Glomerular endothelial cell (primary cell): Measurements from ENCODE around the gene USP25. TPM values are rescaled to one million over a fixed set of nuclear protein-coding genes. Genes with fewer than 3 reads are reported as not detected.

Experiments
- DNase-seq: peaks from one replicate; pipeline ENCODE4 v3.0.0-alpha.2; 2011; ENCODE audit warnings: low read depth, low spot score; ENCODE audit errors: extremely low read depth
- total RNA-seq: library from RNA; depleted of rRNA; stranded (reverse); fragments of >200 nt; gene quantifications from 2 replicates; pipeline ENCODE4 v1.2.3, GENCODE V29; 2015

Gene USP25
- total RNA-seq, 1 donor from 2014 or later = 52.9 TPM

- DNase-seq = no peak
Measured at GRCh38 chr21:15763359-15763758, 33.6 kb downstream of the USP25 start.

DNA sequence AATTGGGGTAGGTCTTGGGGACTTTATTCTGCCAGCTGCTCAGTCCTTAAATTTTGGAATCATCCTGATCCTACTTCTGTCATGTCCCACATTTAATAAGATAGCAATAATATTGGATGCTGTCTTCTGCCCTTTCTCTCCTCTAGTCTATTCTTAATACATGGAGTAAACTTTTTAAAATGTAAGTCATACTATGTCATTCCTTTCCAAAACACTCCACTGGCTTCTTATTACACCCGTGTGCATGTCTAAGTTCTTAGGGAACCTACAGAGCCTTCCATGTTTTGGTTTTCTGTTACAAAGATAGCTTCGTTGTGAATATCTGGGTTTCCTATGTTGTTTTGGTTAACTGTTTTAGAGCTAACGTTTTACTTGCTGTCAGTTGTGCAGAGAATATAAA lies 35.1 kb downstream of the USP25 start:
- no peak for DNase-seq

DNA sequence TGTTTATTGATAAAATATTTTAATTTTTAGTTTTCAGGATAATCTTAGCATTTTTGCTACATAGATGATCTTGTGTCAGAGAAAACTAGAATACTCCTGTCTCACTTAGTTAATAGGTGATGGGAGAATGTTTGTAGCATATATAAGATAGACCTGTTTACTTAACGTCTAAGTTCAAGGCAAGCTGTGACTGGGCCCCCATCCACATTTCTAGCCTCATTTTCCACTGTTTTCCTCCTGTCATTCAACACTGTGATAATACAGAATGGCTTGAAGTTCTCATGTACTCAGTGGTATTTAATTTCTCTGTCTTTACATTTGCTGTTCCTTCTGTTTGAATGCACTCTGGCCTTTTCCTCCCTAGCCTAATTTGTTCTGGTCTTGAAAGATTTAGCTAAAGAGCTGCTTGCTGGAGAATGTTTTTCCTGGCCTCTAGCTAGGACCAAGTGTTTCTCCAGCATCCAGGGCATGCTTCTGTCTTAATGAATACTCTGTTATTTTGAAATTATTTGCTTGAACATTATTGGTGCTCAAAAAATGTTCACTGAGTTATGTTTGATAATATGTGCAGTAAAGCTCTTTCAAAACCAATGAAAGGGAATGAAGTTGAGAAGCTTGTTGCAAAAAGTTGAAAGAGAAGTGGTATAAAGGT lies 37.3 kb downstream of the USP25 start:
- DNase-seq = no peak

- DNase-seq = no peak
Measured at GRCh38 chr21:15768045-15768601, 38.3 kb downstream of the USP25 start.

DNA sequence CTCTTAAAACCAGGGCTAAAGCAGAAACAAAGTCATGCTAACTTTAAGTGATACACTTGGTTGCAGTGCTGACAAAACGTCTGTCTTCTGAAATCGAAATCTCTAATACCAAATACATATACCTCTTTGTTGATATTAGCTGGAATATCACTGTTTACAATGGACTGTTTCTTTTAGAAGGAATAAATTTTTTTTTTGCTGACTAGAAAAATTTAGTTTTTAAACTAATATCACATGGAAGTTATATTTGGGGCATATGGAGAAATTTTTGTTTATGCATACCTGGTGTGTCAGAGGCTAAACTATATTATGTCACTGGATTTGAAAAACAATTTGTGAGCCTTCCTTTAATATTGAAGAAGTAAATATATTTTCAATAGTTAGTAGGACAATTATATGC lies 39.1 kb downstream of the USP25 start:
- no peak for DNase-seq

- DNase-seq = no peak
Measured at GRCh38 chr21:15771311-15771710, 41.5 kb downstream of the USP25 start.

DNA sequence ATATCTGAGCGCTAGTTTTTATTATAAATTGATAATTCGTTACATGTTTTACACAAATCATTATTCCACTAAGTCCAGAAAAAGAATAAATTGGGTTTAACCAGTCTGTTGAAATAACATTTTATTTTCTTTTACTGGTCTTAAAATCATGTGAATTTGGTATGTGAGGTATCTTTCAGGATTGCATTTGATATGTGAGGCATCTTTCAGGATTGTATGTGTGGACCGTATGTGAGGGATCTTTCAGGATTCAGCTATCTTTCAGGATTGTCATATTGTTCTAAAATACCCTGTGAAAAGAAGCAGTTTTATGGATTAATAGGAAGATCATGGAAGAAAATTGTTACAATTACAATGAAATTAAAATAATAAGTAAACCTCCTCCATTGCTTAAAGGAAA lies 42.9 kb downstream of the USP25 start:
- no peak for DNase-seq

- no peak for DNase-seq
Measured at GRCh38 chr21:15774590-15774989, 44.8 kb downstream of the USP25 start.

- no peak for DNase-seq
Measured at GRCh38 chr21:15775291-15775690, 45.5 kb downstream of the USP25 start.

- no peak for DNase-seq
Measured at GRCh38 chr21:15775981-15776380, 46.2 kb downstream of the USP25 start.

- DNase-seq = no peak
Measured at GRCh38 chr21:15776818-15777217, 47.0 kb downstream of the USP25 start.

DNA sequence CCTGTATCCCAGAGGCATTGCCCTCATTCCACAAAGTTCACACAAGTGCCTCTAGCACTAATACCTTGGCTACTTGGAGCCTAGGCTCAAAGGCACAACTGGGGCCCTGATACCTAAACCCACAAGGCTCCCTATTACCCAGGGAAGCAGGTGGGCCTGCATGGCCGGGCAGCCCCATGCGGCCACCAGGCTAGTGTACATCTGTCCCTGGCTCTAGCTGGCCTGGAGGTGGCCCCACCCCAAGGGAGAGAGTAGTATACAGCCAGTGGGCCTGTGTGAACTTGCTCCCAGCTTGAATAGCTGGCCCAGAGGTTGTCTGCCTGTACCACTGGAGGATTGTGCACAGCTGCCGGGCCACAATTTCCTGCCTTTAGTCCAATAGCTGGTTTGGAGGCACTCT lies 52.2 kb downstream of the USP25 start:
- no peak for DNase-seq

- peak; percentile 23 for DNase-seq
Measured at GRCh38 chr21:15788847-15789523, 59.2 kb downstream of the USP25 start.

DNA sequence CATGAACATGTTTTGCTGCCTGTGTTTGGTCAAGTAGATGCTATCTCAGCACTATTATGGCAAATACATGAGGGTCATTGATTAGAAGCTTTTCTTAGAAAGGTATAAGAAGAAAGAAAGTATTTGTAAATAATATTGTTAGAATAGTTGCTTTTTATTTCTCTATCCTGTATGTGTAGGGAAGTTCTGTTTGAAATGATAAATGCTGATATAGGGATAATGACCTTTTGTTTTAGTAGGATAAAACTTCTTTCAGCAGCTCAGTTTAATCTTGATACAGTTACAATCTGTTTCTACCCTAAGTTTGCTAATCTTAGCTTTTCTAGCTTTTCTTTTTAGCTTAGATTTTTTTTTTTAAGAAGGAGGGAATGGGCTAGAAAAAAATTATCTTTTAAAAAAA lies 63.3 kb downstream of the USP25 start:
- no peak for DNase-seq

DNA sequence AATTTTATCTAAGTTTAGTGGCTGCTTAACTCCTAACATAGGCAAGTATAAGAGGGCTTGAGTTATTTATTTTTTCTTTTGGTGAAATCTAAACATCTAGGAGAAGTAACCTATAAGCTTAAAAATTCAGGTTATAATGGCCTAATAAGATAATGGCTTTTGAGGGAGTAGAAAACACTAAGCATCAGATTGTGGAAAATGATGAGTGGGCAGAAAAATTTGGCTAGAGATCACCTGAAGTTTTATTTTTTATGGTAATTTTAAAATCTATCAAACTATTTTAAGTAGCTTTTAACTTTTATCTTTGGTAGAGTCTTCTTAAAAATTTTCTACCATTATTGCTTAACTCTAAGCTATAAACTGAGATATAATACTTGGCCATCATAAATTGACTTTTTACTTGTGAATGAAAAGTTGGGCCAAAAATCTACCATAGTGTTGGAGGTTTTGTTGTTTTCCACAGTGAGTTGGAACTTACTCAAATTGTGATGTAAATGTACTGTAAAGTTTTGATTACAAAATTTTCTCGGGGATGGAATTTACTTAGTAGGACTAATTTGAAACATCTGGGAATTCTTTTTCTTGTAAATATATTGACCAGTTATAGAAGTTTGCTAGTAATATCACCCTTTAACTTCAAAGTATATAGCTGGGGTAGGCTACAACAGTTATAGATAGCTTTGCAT lies 63.9 kb downstream of the USP25 start:
- no peak for DNase-seq

DNA sequence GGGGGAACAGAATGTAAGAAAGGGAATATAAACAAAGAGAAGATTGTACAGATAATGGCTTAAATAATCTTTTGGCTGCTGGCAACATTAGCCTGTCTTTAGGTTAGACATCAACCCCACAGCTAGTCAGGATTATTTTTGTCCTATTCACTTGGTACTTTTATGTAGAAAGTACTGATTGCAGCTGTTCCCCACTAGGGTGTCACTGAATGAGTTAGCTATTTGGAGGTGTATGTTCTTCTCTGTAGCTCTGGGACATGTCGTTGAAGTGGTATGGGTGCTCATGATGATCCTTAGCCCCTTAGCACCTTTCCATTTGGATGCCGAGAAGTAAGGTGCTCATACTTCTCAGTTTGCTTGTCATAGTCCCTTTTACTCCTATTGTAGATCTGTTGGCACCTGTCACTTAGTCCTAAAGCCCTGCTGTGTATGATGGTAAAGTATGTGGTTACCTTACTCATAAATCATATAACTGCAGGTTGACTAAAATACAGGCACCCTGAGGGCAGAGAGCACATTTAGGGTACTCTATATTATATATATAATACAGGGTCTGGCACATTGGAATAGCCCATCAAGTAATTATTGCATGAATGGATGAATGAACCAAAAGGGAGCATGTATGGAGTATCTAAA lies 64.6 kb downstream of the USP25 start:
- DNase-seq = no peak

- DNase-seq = no peak
Measured at GRCh38 chr21:15795533-15795932, 65.8 kb downstream of the USP25 start.

DNA sequence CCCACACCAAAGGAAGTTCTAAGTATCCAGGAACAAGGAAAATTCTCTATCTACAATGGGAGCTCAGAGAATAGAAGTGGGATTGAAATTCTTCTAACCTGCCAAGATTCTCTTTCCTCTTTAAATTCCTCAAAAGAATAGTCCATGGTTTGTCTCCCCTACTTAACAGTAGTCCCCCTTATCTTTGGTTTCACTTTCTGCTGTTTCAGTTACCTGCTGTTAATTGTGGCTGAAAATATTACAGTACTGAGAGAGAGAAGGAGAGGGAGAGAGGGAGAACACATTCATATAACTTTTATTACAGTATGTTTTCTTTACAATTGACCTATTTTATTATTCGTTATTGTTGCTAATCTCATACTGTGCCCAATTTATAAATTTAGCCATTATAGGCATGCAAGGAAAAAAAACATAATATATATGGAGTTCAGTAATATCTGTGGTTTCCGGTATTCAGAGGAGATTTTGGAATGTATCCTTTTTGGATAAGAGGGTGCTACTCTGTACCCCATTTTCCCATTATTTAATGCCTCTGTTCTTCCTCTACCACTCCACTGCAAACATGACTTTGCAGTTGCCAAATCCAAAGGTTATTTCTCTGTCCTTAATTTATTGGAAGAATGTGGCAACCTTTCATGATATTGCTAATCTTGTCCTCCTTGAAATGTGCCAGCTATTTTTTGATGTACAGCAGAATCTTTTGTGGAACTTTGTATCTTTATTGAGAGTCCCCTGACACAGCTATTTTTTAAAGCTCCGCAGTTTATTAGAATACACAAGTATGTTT lies 68.0 kb downstream of the USP25 start:
- no peak for DNase-seq

DNA sequence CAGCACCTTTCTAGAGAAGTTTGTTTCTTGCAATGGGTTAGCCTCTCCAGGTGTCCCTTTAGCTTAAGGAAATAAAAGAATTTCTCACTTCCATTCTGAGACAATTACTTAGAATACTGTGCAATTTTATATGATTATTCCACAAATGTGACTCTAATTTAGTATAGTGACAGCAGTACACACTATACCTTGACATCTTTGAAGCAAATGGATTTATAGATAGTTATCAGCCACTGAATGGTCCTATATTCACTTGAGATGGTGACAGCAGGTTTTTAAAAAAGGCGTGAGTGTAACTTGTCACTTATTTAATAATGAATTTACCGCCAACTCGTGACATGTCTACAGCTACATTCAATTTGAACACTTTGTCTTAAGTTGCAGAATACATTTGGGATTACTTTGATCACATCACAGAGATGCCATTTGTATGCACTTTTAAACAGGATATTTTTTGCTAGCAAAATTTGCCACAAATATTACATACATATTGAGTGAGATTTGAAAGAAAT lies 71.6 kb downstream of the USP25 start:
- no peak for DNase-seq

DNA sequence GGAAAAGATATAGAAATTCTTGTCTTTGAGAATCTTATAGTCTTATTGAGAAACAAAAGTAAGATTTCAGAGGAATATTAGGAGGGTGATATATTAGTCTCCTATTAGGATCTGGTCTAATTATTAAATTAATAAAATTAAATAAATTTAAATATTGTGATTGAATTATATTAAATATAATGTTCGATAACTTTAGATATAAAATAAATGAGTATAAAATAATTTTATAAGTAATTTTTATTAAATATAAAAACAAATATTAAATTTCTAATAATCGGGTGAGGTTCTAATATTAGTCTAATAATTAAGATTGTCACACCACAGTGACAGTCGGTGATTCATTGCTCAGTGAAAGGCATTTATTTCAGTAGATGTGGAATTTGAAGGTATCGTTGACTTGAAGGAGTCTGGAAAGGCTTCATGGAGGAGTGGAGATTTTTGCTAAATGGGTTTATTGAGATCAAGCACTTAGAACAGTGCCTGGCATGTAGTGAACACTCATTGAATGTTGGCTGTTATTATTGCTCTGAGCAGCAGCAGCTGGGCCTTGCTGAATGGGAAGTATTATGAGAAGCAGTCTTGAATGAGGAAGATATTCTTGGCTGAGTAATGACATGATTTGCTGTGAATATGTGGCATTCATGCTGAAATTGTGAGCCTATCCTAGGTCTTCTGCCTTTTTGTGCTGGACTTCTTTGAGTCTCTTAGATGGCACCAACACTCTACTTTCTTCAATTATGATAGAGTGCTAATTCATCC lies 74.6 kb downstream of the USP25 start:
- DNase-seq = no peak
